ENCODE results near the gene SLIT3. TPM values are rescaled to one million over a fixed set of nuclear protein-coding genes. Genes with fewer than 3 reads are reported as not detected.

SLIT3 gene
- total and polyA plus RNA-seq, 9 of the 15 experiments (the other 6 are each of a cell fraction or from before 2014, with no cell fraction given) = 0.01 to 0.04 TPM; not detected in 7

- 4% methylated on average over 4 of the region's 4 CpGs for WGBS (ENCODE audit: insufficient coverage, low coverage, missing lambda C conversion rate)
- Histone ChIP-seq H3K4me1 (replicated peaks in 1 of 2; ENCODE audit: control insufficient read depth in 2 of 2, insufficient read depth in 2 of 2, low read length in 2 of 2) (peaks cover 0 to 8% of the 10 kb centered on the region in 2 experiments; a peak in 2 of 5 replicates), H2AFZ (ENCODE audit: low read depth, low read length) (no peak overlapping the region), H4K20me1 (replicated peaks; ENCODE audit: control insufficient read depth, insufficient read depth, low read length) (no peaks in the 10 kb centered on the region), H3K27ac (ENCODE audit: extremely low read depth, low read depth, low read length) (no peak overlapping the region), H3K27me3 (ENCODE audit: control insufficient read depth in 2 of 2, insufficient read depth in 2 of 2, low read length in 2 of 2) (peaks cover 17 to 42% of the 10 kb centered on the region in 2 experiments), H3K9ac (ENCODE audit: insufficient read depth in 1 of 2, low read depth in 2 of 2, low read length in 2 of 2) (no peak overlapping the region), H3K9me3 (replicated peaks; ENCODE audit: control insufficient read depth, insufficient read depth, low read depth, low read length) (no peaks in the 10 kb centered on the region), H3K9me1 (ENCODE audit: control insufficient read depth, insufficient read depth, low read length) (no peaks in the 10 kb centered on the region), H3K36me3 (ENCODE audit: control insufficient read depth, insufficient read depth, low read length) (no peaks in the 10 kb centered on the region), H3K4me3 (no peak overlapping the region), H3K4me2 (ENCODE audit: insufficient read depth, low read length) (no peak overlapping the region), H3K79me2 (ENCODE audit: control insufficient read depth, insufficient read depth, low read length) (no peaks in the 10 kb centered on the region)
- intact Hi-C loops (cut with micrococcal nuclease) (no loop called here), in situ Hi-C loops (cut with MboI) (no loop called here)
- ChIA-PET POLR2A (no interaction called here), CTCF (ENCODE audit: low intra/inter-chr PET ratio) (no interaction called here)
- ATAC-seq (no peak), DNase-seq (ENCODE audit: extremely low read depth in 1 of 4, low spot score in 3 of 4) (no peak), FAIRE-seq (no peak)
- BruUV-seq (replicated peaks) = no TSS peak
- no peak for TF ChIP-seq SP1 (CRISPR knock-in tag; IDR thresholded peaks at IDR 0.05)
- no peak for TF ChIP-seq PHTF2 (CRISPR knock-in tag; IDR thresholded peaks at IDR 0.05)
- TF ChIP-seq ZNF551 (CRISPR knock-in tag; IDR thresholded peaks at IDR 0.05) = no peak
- TF ChIP-seq TAF1 (IDR thresholded peaks at IDR 0.05; ENCODE audit: control insufficient read depth, extremely low read depth, insufficient read depth, low read length, severe bottlenecking) = no peak
- no peak for TF ChIP-seq GATA2 (CRISPR knock-in tag; IDR thresholded peaks at IDR 0.05)
- no peak for TF ChIP-seq BRF2 (IDR thresholded peaks at IDR 0.05; ENCODE audit: borderline replicate concordance, insufficient read depth, insufficient read length)
- no peak for TF ChIP-seq LARP7 (IDR thresholded peaks at IDR 0.05)
- no peak for TF ChIP-seq E2F8 (IDR thresholded peaks at IDR 0.05; ENCODE audit: low read depth, partially characterized antibody)
- TF ChIP-seq AFF4 (CRISPR knock-in tag; IDR thresholded peaks at IDR 0.05) = no peak
- no peak for TF ChIP-seq MBD2 (IDR thresholded peaks at IDR 0.05; ENCODE audit: borderline replicate concordance, low read depth)
- no peak for TF ChIP-seq ZNF518B (CRISPR knock-in tag; IDR thresholded peaks at IDR 0.05)
Observed at GRCh38 chr5:168818558-168818957, 482.4 kb downstream of the SLIT3 start.
